ENCODE results near the gene DIAPH1.

Gene DIAPH1

GRCh38 chr5:141618804-141619554, at the start of gene DIAPH1:
Gene DIAPH1 (minus strand): TSS chr5:141619000. CDS start chr5:141618914, 86 bp downstream.
- no peaks in the 10 kb centered on the region for H3K9me3 ChIP-seq (ENCODE audit: control insufficient read depth, insufficient read depth, low read depth, low read length)
- H3K27ac ChIP-seq (ENCODE audit: extremely low read depth, low read depth, low read length), result peak within 1 kb of the TSS; percentile 78
- peak within 1 kb of the TSS; percentile 81 for H3K4me3 ChIP-seq (ENCODE audit: low read depth, low read length)
- ChIA-PET POLR2A (interaction anchor here (0.6 to 3.0 kb wide), 11 partner anchors 15 to 463 kb away, joined by 3 to 42 read pairs (median 3); partner anchors contain the start of genes DELE1, HDAC3, RELL2 and TAF7), CTCF (interaction anchor here (0.5 to 3.9 kb wide), 27 partner anchors 12 to 634 kb away, joined by 3 to 125 read pairs (median 4); partner anchors contain the start of genes FCHSD1, HDAC3, PCDHGA11 and PCDHGB5)
- peaks cover 19% of the 10 kb centered on the region; the same call in 1 of the 2 replicates for H3K4me1 ChIP-seq (ENCODE audit: control insufficient read depth, insufficient read depth, low read length)
- H3K36me3 ChIP-seq (ENCODE audit: control insufficient read depth in 2 of 2, insufficient read depth in 1 of 2, low read length in 2 of 2), result peaks cover 33 to 49% of the 10 kb centered on the region in 2 experiments
- 0 out of 2 replicates have a peak, but pooled peaks have one; percentile 20 for TF ChIP-seq YY1 (tag by site-specific recombination; IDR thresholded peaks at IDR 0.05)
- peak; percentile 95 for TF ChIP-seq ZBTB8A (tag by site-specific recombination; IDR thresholded peaks at IDR 0.05)
- TF ChIP-seq ZBTB7A (tag by site-specific recombination; IDR thresholded peaks at IDR 0.05; ENCODE audit: low read depth), result peak; percentile 90; the same call in 1 of the 2 replicates
- peak; percentile 98 for TF ChIP-seq EGR2 (tag by site-specific recombination; IDR thresholded peaks at IDR 0.05; ENCODE audit: low read depth)
- TF ChIP-seq, protein P1, sequence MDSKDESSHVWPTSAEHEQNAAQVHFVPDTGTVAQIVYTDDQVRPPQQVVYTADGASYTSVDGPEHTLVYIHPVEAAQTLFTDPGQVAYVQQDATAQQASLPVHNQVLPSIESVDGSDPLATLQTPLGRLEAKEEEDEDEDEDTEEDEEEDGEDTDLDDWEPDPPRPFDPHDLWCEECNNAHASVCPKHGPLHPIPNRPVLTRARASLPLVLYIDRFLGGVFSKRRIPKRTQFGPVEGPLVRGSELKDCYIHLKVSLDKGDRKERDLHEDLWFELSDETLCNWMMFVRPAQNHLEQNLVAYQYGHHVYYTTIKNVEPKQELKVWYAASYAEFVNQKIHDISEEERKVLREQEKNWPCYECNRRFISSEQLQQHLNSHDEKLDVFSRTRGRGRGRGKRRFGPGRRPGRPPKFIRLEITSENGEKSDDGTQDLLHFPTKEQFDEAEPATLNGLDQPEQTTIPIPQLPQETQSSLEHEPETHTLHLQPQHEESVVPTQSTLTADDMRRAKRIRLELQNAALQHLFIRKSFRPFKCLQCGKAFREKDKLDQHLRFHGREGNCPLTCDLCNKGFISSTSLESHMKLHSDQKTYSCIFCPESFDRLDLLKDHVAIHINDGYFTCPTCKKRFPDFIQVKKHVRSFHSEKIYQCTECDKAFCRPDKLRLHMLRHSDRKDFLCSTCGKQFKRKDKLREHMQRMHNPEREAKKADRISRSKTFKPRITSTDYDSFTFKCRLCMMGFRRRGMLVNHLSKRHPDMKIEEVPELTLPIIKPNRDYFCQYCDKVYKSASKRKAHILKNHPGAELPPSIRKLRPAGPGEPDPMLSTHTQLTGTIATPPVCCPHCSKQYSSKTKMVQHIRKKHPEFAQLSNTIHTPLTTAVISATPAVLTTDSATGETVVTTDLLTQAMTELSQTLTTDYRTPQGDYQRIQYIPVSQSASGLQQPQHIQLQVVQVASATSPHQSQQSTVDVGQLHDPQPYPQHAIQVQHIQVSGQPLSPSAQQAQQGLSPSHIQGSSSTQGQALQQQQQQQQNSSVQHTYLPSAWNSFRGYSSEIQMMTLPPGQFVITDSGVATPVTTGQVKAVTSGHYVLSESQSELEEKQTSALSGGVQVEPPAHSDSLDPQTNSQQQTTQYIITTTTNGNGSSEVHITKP (tag by site-specific recombination; IDR thresholded peaks at IDR 0.05), result peak; percentile 99
- no peak for TF ChIP-seq RBAK (tag by site-specific recombination; IDR thresholded peaks at IDR 0.05)
- TF ChIP-seq GLI4 (tag by site-specific recombination; IDR thresholded peaks at IDR 0.05), result peak; percentile 59; the same call in 1 of the 2 replicates
- TF ChIP-seq, protein P2, sequence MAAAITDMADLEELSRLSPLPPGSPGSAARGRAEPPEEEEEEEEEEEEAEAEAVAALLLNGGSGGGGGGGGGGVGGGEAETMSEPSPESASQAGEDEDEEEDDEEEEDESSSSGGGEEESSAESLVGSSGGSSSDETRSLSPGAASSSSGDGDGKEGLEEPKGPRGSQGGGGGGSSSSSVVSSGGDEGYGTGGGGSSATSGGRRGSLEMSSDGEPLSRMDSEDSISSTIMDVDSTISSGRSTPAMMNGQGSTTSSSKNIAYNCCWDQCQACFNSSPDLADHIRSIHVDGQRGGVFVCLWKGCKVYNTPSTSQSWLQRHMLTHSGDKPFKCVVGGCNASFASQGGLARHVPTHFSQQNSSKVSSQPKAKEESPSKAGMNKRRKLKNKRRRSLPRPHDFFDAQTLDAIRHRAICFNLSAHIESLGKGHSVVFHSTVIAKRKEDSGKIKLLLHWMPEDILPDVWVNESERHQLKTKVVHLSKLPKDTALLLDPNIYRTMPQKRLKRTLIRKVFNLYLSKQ (tag by site-specific recombination; IDR thresholded peaks at IDR 0.05; ENCODE audit: borderline replicate concordance), result no peak
- peak; percentile 43 for TF ChIP-seq GLIS2 (tag by site-specific recombination; IDR thresholded peaks at IDR 0.05)
- TF ChIP-seq INSM2 (tag by site-specific recombination; IDR thresholded peaks at IDR 0.05), result peak; percentile 67; the same call in 1 of the 2 replicates
- TF ChIP-seq ZNF518A (tag by site-specific recombination; conservative IDR thresholded peaks at IDR 0.05; ENCODE audit: low read depth), result 0 out of 2 replicates have a peak, but pooled peaks have one; percentile 38
- peak; percentile 52; the same call in 1 of the 2 replicates for TF ChIP-seq BCL11A (tag by site-specific recombination; IDR thresholded peaks at IDR 0.05; ENCODE audit: low read depth)
- peak; percentile 59; the same call in 1 of the 2 replicates for TF ChIP-seq ZNF391 (tag by site-specific recombination; IDR thresholded peaks at IDR 0.05; ENCODE audit: borderline replicate concordance, low read depth)
- 0 out of 2 replicates have a peak, but pooled peaks have one; percentile 38 for TF ChIP-seq ZNF610 (tag by site-specific recombination; IDR thresholded peaks at IDR 0.05; ENCODE audit: borderline replicate concordance)
- TF ChIP-seq GLIS1 (tag by site-specific recombination; IDR thresholded peaks at IDR 0.05), result peak; percentile 75
- 0 out of 2 replicates have a peak, but pooled peaks have one; percentile 56 for TF ChIP-seq ZNF223 (tag by site-specific recombination; IDR thresholded peaks at IDR 0.05)
- peak; percentile 78 for TF ChIP-seq ZXDB (tag by site-specific recombination; IDR thresholded peaks at IDR 0.05)
- TF ChIP-seq ZNF76 (tag by site-specific recombination; IDR thresholded peaks at IDR 0.05; ENCODE audit: borderline replicate concordance, low read depth), result peak; percentile 77
- TF ChIP-seq ZSCAN5A (tag by site-specific recombination; IDR thresholded peaks at IDR 0.05), result peak; percentile 86
- no peak for TF ChIP-seq MYNN (tag by site-specific recombination; IDR thresholded peaks at IDR 0.05; ENCODE audit: borderline replicate concordance)
- TF ChIP-seq KLF7 (tag by site-specific recombination; IDR thresholded peaks at IDR 0.05; ENCODE audit: borderline replicate concordance), result peak; percentile 92
- TF ChIP-seq ZNF561 (tag by site-specific recombination; IDR thresholded peaks at IDR 0.05; ENCODE audit: borderline replicate concordance), result peak; percentile 80; the same call in 1 of the 2 replicates
